ENCODE results near the gene HOXC11. TPM values are rescaled to one million over a fixed set of nuclear protein-coding genes. Genes with fewer than 3 reads are reported as not detected.

Gene HOXC11
- total RNA-seq, 5 donors from 2014 or later (not counting 1 experiment from before 2014, with no cell fraction given): not detected

- Mint-ChIP-seq H3K27me3 (peaks cover 90 to 93% of the 10 kb centered on the region in 2 donors), H3K4me3 (no peak overlapping the region), H3K4me1 (peaks cover 8 to 9% (median 8%) of the 10 kb centered on the region in 3 donors), H3K27ac (no peak overlapping the region), H3K36me3 (no peaks in the 10 kb centered on the region), H3K9me3 (peaks cover 0 to 4% (median 0%) of the 10 kb centered on the region in 3 donors)
- H3K4me3 ChIP-seq (ENCODE audit: control insufficient read depth in 1 of 2, extremely low read depth in 1 of 2, low read length in 1 of 2): no peak overlapping the region
- no peaks in the 10 kb centered on the region for H3K9me3 ChIP-seq
- 17% methylated on average over 18 of the region's 30 CpGs for WGBS (ENCODE audit: insufficient coverage)
- peaks cover 0 to 13% of the 10 kb centered on the region in 2 experiments for H3K4me1 ChIP-seq (ENCODE audit: control insufficient read depth in 1 of 2, extremely low read depth in 1 of 2, insufficient read depth in 2 of 2, low read length in 2 of 2)
- no peak overlapping the region for H3K27ac ChIP-seq (ENCODE audit: low read length)
- ATAC-seq (replicated peaks in 1 of 4): no peak
- H3K36me3 ChIP-seq (ENCODE audit: control insufficient read depth in 2 of 2, extremely low read depth in 1 of 2, insufficient read depth in 1 of 2, low read length in 1 of 2): no peaks in the 10 kb centered on the region
- peaks cover 38 to 73% of the 10 kb centered on the region in 2 experiments for H3K27me3 ChIP-seq (replicated peaks in 1 of 2; ENCODE audit: control insufficient read depth in 2 of 2, extremely low read depth in 1 of 2, insufficient read depth in 2 of 2, low read length in 1 of 2)
- POLR2A ChIA-PET: no interaction called here
- CTCF ChIA-PET: no interaction called here
- DNase-seq: no peak
Observed at GRCh38 chr12:53930591-53931255, 42.2 kb upstream of the HOXC11 start.

- H3K27me3 ChIP-seq (replicated peaks in 1 of 2; ENCODE audit: control insufficient read depth in 2 of 2, extremely low read depth in 1 of 2, insufficient read depth in 2 of 2, low read length in 1 of 2): peaks cover 37 to 75% of the 10 kb centered on the region in 2 experiments
- CTCF ChIA-PET: no interaction called here
Observed at GRCh38 chr12:53931844-53932581, 40.9 kb upstream of the HOXC11 start.

GRCh38 chr12:53932915-53933314 is 40.0 kb upstream of the HOXC11 start:
- Histone ChIP-seq H3K4me1 (ENCODE audit: control insufficient read depth in 1 of 2, extremely low read depth in 1 of 2, insufficient read depth in 2 of 2, low read length in 2 of 2) (peaks cover 0 to 12% of the 10 kb centered on the region in 2 experiments), H3K9me3 (no peaks in the 10 kb centered on the region), H3K36me3 (ENCODE audit: control insufficient read depth in 2 of 2, extremely low read depth in 1 of 2, insufficient read depth in 1 of 2, low read length in 1 of 2) (no peaks in the 10 kb centered on the region), H3K27ac (ENCODE audit: low read length) (no peak overlapping the region), H3K4me3 (ENCODE audit: control insufficient read depth in 1 of 2, extremely low read depth in 1 of 2, low read length in 1 of 2) (no peak overlapping the region), H3K27me3 (replicated peaks in 1 of 2; ENCODE audit: control insufficient read depth in 2 of 2, extremely low read depth in 1 of 2, insufficient read depth in 2 of 2, low read length in 1 of 2) (peaks cover 42 to 75% of the 10 kb centered on the region in 2 experiments)
- Mint-ChIP-seq H3K36me3 (no peaks in the 10 kb centered on the region), H3K4me3 (no peak overlapping the region), H3K9me3 (peaks cover 0 to 4% (median 0%) of the 10 kb centered on the region in 3 donors), H3K27ac (no peak overlapping the region), H3K27me3 (peaks cover 92 to 93% of the 10 kb centered on the region in 2 donors), H3K4me1 (peaks cover 13 to 26% (median 16%) of the 10 kb centered on the region in 3 donors)
- DNase-seq (no peak), ATAC-seq (replicated peaks in 1 of 4) (no peak)
- WGBS (ENCODE audit: insufficient coverage): no CpG with 5 or more reads among the region's 4 CpGs
- ChIA-PET CTCF (no interaction called here), POLR2A (no interaction called here)

More at GRCh38 chr12:53931844-53932581, 40.9 kb upstream of the HOXC11 start:
- ATAC-seq (replicated peaks in 1 of 4): no peak
- Mint-ChIP-seq H3K4me1 (peaks cover 13 to 17% (median 14%) of the 10 kb centered on the region in 3 donors), H3K4me3 (no peak overlapping the region), H3K9me3 (peaks cover 0 to 4% (median 0%) of the 10 kb centered on the region in 3 donors), H3K27ac (peak overlapping the region in 1 of 2 donors; percentile 48), H3K27me3 (peaks cover 89 to 92% of the 10 kb centered on the region in 2 donors), H3K36me3 (no peaks in the 10 kb centered on the region)
- Histone ChIP-seq H3K36me3 (ENCODE audit: control insufficient read depth in 2 of 2, extremely low read depth in 1 of 2, insufficient read depth in 1 of 2, low read length in 1 of 2) (no peaks in the 10 kb centered on the region), H3K9me3 (no peaks in the 10 kb centered on the region), H3K4me3 (ENCODE audit: control insufficient read depth in 1 of 2, extremely low read depth in 1 of 2, low read length in 1 of 2) (no peak overlapping the region), H3K27ac (ENCODE audit: low read length) (no peak overlapping the region), H3K4me1 (ENCODE audit: control insufficient read depth in 1 of 2, extremely low read depth in 1 of 2, insufficient read depth in 2 of 2, low read length in 2 of 2) (peaks cover 0 to 16% of the 10 kb centered on the region in 2 experiments)
- POLR2A ChIA-PET: no interaction called here
- no peak for DNase-seq
- WGBS (ENCODE audit: insufficient coverage): no CpG with 5 or more reads among the region's 4 CpGs

GRCh38 chr12:53935383-53936341 is 37.3 kb upstream of the HOXC11 start:
- H3K27ac Mint-ChIP-seq: peak overlapping the region in 1 of 2 donors; percentile 39
- peaks cover 84 to 88% of the 10 kb centered on the region in 2 donors for H3K27me3 Mint-ChIP-seq
- ChIA-PET POLR2A (no interaction called here), CTCF (no interaction called here)
- peaks cover 0 to 23% of the 10 kb centered on the region in 2 experiments for H3K4me1 ChIP-seq (ENCODE audit: control insufficient read depth in 1 of 2, extremely low read depth in 1 of 2, insufficient read depth in 2 of 2, low read length in 2 of 2)
- no peak overlapping the region for H3K27ac ChIP-seq (ENCODE audit: low read length)
- H3K36me3 ChIP-seq (ENCODE audit: control insufficient read depth in 2 of 2, extremely low read depth in 1 of 2, insufficient read depth in 1 of 2, low read length in 1 of 2): no peaks in the 10 kb centered on the region
- H3K27me3 ChIP-seq (replicated peaks in 1 of 2; ENCODE audit: control insufficient read depth in 2 of 2, extremely low read depth in 1 of 2, insufficient read depth in 2 of 2, low read length in 1 of 2): peaks cover 29 to 83% of the 10 kb centered on the region in 2 experiments
- H3K4me1 Mint-ChIP-seq: peaks cover 15 to 28% (median 18%) of the 10 kb centered on the region in 3 donors
- DNase-seq (no peak), ATAC-seq (replicated peaks in 1 of 4) (peak in 1 of 4 experiments; percentile 54)
- peaks cover 0 to 4% (median 0%) of the 10 kb centered on the region in 3 donors for H3K9me3 Mint-ChIP-seq
- H3K4me3 Mint-ChIP-seq: peak overlapping the region; percentile 28 to 46 (median 46)
- peak overlapping the region in 1 of 2 donors; percentile 25 for H3K4me3 ChIP-seq (ENCODE audit: control insufficient read depth in 1 of 2, extremely low read depth in 1 of 2, low read length in 1 of 2)
- no peaks in the 10 kb centered on the region for H3K36me3 Mint-ChIP-seq
- no peaks in the 10 kb centered on the region for H3K9me3 ChIP-seq
- 11% methylated on average over 32 of the region's 49 CpGs for WGBS (ENCODE audit: insufficient coverage)

GRCh38 chr12:53937099-53937498 is 35.8 kb upstream of the HOXC11 start:
- H3K9me3 ChIP-seq: no peaks in the 10 kb centered on the region
- WGBS (ENCODE audit: insufficient coverage): 20% methylated on average over 1 of the region's 12 CpGs
- H3K4me3 ChIP-seq (ENCODE audit: control insufficient read depth in 1 of 2, extremely low read depth in 1 of 2, low read length in 1 of 2): no peak overlapping the region
- DNase-seq (no peak), ATAC-seq (replicated peaks in 1 of 4) (no peak)
- POLR2A ChIA-PET: no interaction called here
- H3K4me1 Mint-ChIP-seq: peaks cover 15 to 28% (median 18%) of the 10 kb centered on the region in 3 donors
- H3K9me3 Mint-ChIP-seq: peaks cover 0 to 3% (median 0%) of the 10 kb centered on the region in 3 donors
- no peaks in the 10 kb centered on the region for H3K36me3 ChIP-seq (ENCODE audit: control insufficient read depth in 2 of 2, extremely low read depth in 1 of 2, insufficient read depth in 1 of 2, low read length in 1 of 2)
- peaks cover 0 to 23% of the 10 kb centered on the region in 2 experiments for H3K4me1 ChIP-seq (ENCODE audit: control insufficient read depth in 1 of 2, extremely low read depth in 1 of 2, insufficient read depth in 2 of 2, low read length in 2 of 2)
- peaks cover 35 to 84% of the 10 kb centered on the region in 2 experiments for H3K27me3 ChIP-seq (replicated peaks in 1 of 2; ENCODE audit: control insufficient read depth in 2 of 2, extremely low read depth in 1 of 2, insufficient read depth in 2 of 2, low read length in 1 of 2)
- H3K27ac Mint-ChIP-seq: peak overlapping the region in 1 of 2 donors; percentile 56
- CTCF ChIA-PET: no interaction called here
- no peak overlapping the region for H3K27ac ChIP-seq (ENCODE audit: low read length)
- no peaks in the 10 kb centered on the region for H3K36me3 Mint-ChIP-seq
- no peak overlapping the region for H3K4me3 Mint-ChIP-seq
- peaks cover 84 to 89% of the 10 kb centered on the region in 2 donors for H3K27me3 Mint-ChIP-seq

Data from T-cell (primary cell).